HepG2 (cell line): ENCODE results near the gene HIF1AN. TPM values are rescaled to one million over a fixed set of nuclear protein-coding genes. Genes with fewer than 3 reads are reported as not detected.

ENCODE experiments used
- ARID5B ChIP-seq: IDR thresholded peaks from 2 replicates; pipeline ENCODE4 v1.4.0; 2020; ENCODE audit warnings: mild to moderate bottlenecking, missing genetic modification reagents
- CTCF ChIP-seq: sonication (generic); formaldehyde crosslinking; IDR thresholded peaks from 2 replicates; pipeline ENCODE4 v1.5.0; 2020; ENCODE audit warnings: mild to moderate bottlenecking, missing genetic modification reagents, moderate library complexity
- DRAP1 ChIP-seq: IDR thresholded peaks from 2 replicates; pipeline ENCODE4 v1.6.1; 2016; ENCODE audit warnings: missing genetic modification reagents, missing compliant biosample characterization
- EEA1 ChIP-seq: sonication (generic); formaldehyde crosslinking; IDR thresholded peaks from 2 replicates; pipeline ENCODE4 v1.5.1; 2020; ENCODE audit warnings: mild to moderate bottlenecking, missing genetic modification reagents, borderline replicate concordance
- HDAC1 ChIP-seq: sonication (generic); formaldehyde crosslinking; IDR thresholded peaks from 2 replicates; pipeline ENCODE4 v1.5.1; 2020; ENCODE audit warnings: mild to moderate bottlenecking, missing genetic modification reagents
- KAT7 ChIP-seq: IDR thresholded peaks from 2 replicates; pipeline ENCODE4 v1.6.1; 2018; ENCODE audit warnings: borderline replicate concordance, missing compliant biosample characterization
- NCOA1 ChIP-seq: sonication (generic); formaldehyde crosslinking; IDR thresholded peaks from 2 replicates; pipeline ENCODE4 v1.9.0; 2021; ENCODE audit warnings: missing genetic modification reagents
- POLR2G ChIP-seq: fragments of 200-400 bp; formaldehyde crosslinking; IDR thresholded peaks from 2 replicates; pipeline ENCODE4 v1.6.1; 2018; ENCODE audit warnings: mild to moderate bottlenecking, low read depth, low read length, moderate library complexity
- SOX6 ChIP-seq, 2 experiments: fragments of 450-650 bp in 1 of 2; sonication (generic) in 1 of 2; formaldehyde crosslinking in 1 of 2; IDR thresholded peaks; 2 replicates each; pipeline versions ENCODE4 v1.4.0 to v1.6.1; 2017 to 2020; ENCODE audit warnings: antibody characterized with exemption in 1 of 2, mild to moderate bottlenecking in 1 of 2, missing genetic modification reagents in 1 of 2
- SPEN ChIP-seq: sonication (generic); formaldehyde crosslinking; IDR thresholded peaks from 2 replicates; pipeline ENCODE4 v1.5.1; 2020; ENCODE audit warnings: low read depth, mild to moderate bottlenecking, missing genetic modification reagents
- TFE3 ChIP-seq: IDR thresholded peaks from 2 replicates; pipeline ENCODE4 v1.6.1; 2016
- UBTF ChIP-seq: sonication (generic); formaldehyde crosslinking; IDR thresholded peaks from 2 replicates; pipeline ENCODE4 v1.4.0; 2020; ENCODE audit warnings: mild to moderate bottlenecking, missing genetic modification reagents
- ZBTB26 ChIP-seq: IDR thresholded peaks from 2 replicates; pipeline ENCODE4 v1.6.1; 2016; ENCODE audit warnings: missing compliant biosample characterization, missing genetic modification reagents, borderline replicate concordance
- ZNF12 ChIP-seq: sonication (generic); formaldehyde crosslinking; IDR thresholded peaks from 2 replicates; pipeline ENCODE4 v1.5.0; 2020; ENCODE audit warnings: missing genetic modification reagents
- ZNF746 ChIP-seq: sonication (generic); formaldehyde crosslinking; IDR thresholded peaks from 2 replicates; pipeline ENCODE4 v1.8.0; 2022; ENCODE audit warnings: mild to moderate bottlenecking, missing genetic modification reagents
- ZNF768 ChIP-seq: sonication (generic); formaldehyde crosslinking; IDR thresholded peaks from 2 replicates; pipeline ENCODE4 v1.4.0; 2020; ENCODE audit warnings: missing genetic modification reagents
- ZNF878 ChIP-seq: sonication (generic); formaldehyde crosslinking; IDR thresholded peaks from 2 replicates; pipeline ENCODE4 v1.8.1; 2023; ENCODE audit warnings: mild to moderate bottlenecking, missing genetic modification reagents, moderate library complexity
- polyA plus RNA-seq, 8 experiments: library from polyadenylated mRNA; depleted of rRNA in 3 of 8; stranded (reverse) in 7 of 8; unstranded in 1 of 8; fragments of >200 nt; fragmentation: Illumina TruSeq in 4 of 8; extraction: Trizol in 4 of 8; gene quantifications; 2 replicates each; pipeline versions ENCODE4 v1.2.1 to v1.2.3, GENCODE V29; 2011 to 2016; ENCODE audit warnings: low read depth in 4 of 8, missing spikeins in 1 of 8, mixed read lengths in 1 of 8; ENCODE audit not compliant: insufficient read depth in 1 of 8
- total RNA-seq, 5 experiments: library from RNA; depleted of rRNA; stranded (reverse); fragments of >200 nt; fragmentation: Illumina TruSeq; extraction: Trizol; gene quantifications; 2 replicates each; pipeline ENCODE4 v1.2.3, GENCODE V29; 2016; ENCODE audit warnings: low read depth in 1 of 5

Gene HIF1AN
- total and polyA plus RNA-seq, 2 of the 13 experiments (the other 11 are each of a cell fraction or from before 2014, with no cell fraction given): 8.6 to 10.7 TPM

GRCh38 chr10:100519311-100520051 lies 16.3 kb upstream of the HIF1AN start, which contains the start of gene SEC31B (continued):
- TF ChIP-seq ARID5B (CRISPR knock-in tag): no peak
- TF ChIP-seq ZNF12: no peak
- no peak for TF ChIP-seq ZNF746 (CRISPR knock-in tag)
- peak; percentile 61; the same call in 1 of the 2 replicates for TF ChIP-seq EEA1 (CRISPR knock-in tag)
- TF ChIP-seq ZBTB26: 0 out of 2 replicates have a peak, but pooled peaks have one; percentile 42
- TF ChIP-seq ZNF768 (CRISPR knock-in tag): peak; percentile 58; the same call in 1 of the 2 replicates
- 0 out of 2 replicates have a peak, but pooled peaks have one; percentile 30 for TF ChIP-seq POLR2G
- TF ChIP-seq HDAC1 (CRISPR knock-in tag): peak; percentile 69; the same call in 1 of the 2 replicates
- no peak for TF ChIP-seq DRAP1 (CRISPR knock-in tag)
- peak; percentile 89 for TF ChIP-seq CTCF (CRISPR knock-in tag)
- TF ChIP-seq SPEN: peak; percentile 41; the same call in 1 of the 2 replicates
- no peak for TF ChIP-seq ZNF878
- TF ChIP-seq TFE3: no peak
- peak; percentile 86 for TF ChIP-seq UBTF
- no peak for TF ChIP-seq NCOA1 (CRISPR knock-in tag)
- TF ChIP-seq SOX6 (IDR thresholded peaks at IDR 0.05): no peak
- TF ChIP-seq SOX6 (CRISPR knock-in tag; IDR thresholded peaks at IDR 0.05): 0 out of 2 replicates have a peak, but pooled peaks have one; percentile 15
- TF ChIP-seq KAT7: no peak
